Caco-2 (cell line): ENCODE measurements around the gene NLGN3. TPM values are rescaled to one million over a fixed set of nuclear protein-coding genes. Genes with fewer than 3 reads are reported as not detected.

ENCODE experiments used
- BruUV-seq: library from RNA; stranded (reverse); fragments of 400-500 nt; replicated peaks from 2 replicates; lab custom pipeline; 2021; lab: Mats Ljungman, UMichigan
- CTCF ChIA-PET: fragments of 300-600 bp; sonication (Branson Sonifier 250); formaldehyde crosslinking; loops from one replicate; lab custom pipeline; 2022; ENCODE audit warnings: antibody characterized with exemption; lab: Charles Lee
- POLR2A ChIA-PET: fragments of 300-600 bp; sonication (Branson Sonifier 250); formaldehyde crosslinking; loops from one replicate; lab custom pipeline; 2022; ENCODE audit warnings: antibody characterized with exemption; lab: Charles Lee
- DNase-seq, 2 experiments: peaks; one replicate each; pipeline versions ENCODE4 v3.0.0 to v3.0.0-alpha.2; 2020 to 2022
- H3K27me3 ChIP-seq: replicated peaks from 2 replicates; pipeline ENCODE4 v1.6.0; 2011; ENCODE audit warnings: low read length; ENCODE audit not compliant: control insufficient read depth, insufficient read depth
- H3K36me3 ChIP-seq: 2 replicates; pipeline ENCODE4 v1.5.1; 2011; ENCODE audit warnings: low read length; ENCODE audit not compliant: control insufficient read depth, insufficient read depth
- H3K4me1 ChIP-seq: fragments of 250-450 bp; sonication (Bioruptor Pico); 2 replicates; pipeline ENCODE4 v1.5.1; 2020; ENCODE audit warnings: mild to moderate bottlenecking
- H3K4me3 ChIP-seq: 2 replicates; pipeline ENCODE4 v1.5.1; 2011; ENCODE audit warnings: low read depth, mild to moderate bottlenecking, control low read depth, low read length
- H3K9me3 ChIP-seq: fragments of 250-450 bp; sonication (Bioruptor Pico); 2 replicates; pipeline ENCODE4 v1.5.1; 2020; ENCODE audit warnings: mild to moderate bottlenecking, moderate library complexity
- H3K27ac Mint-ChIP-seq: one replicate; pipeline ENCODE4 v1.8.0; 2022; ENCODE audit warnings: mixed read lengths; ENCODE audit not compliant: unreplicated experiment
- H3K27me3 Mint-ChIP-seq: one replicate; pipeline ENCODE4 v1.8.0; 2022; ENCODE audit warnings: mixed read lengths; ENCODE audit not compliant: insufficient read depth, unreplicated experiment
- H3K36me3 Mint-ChIP-seq: one replicate; pipeline ENCODE4 v1.8.0; 2022; ENCODE audit warnings: mild to moderate bottlenecking, mixed read lengths; ENCODE audit not compliant: insufficient read depth, unreplicated experiment
- H3K4me1 Mint-ChIP-seq: one replicate; pipeline ENCODE4 v1.8.0; 2022; ENCODE audit warnings: low read depth, mixed read lengths; ENCODE audit not compliant: unreplicated experiment
- H3K4me3 Mint-ChIP-seq: one replicate; pipeline ENCODE4 v1.8.0; 2022; ENCODE audit warnings: mild to moderate bottlenecking, moderate library complexity, mixed read lengths; ENCODE audit not compliant: unreplicated experiment
- H3K9me3 Mint-ChIP-seq: one replicate; pipeline ENCODE4 v1.8.0; 2022; ENCODE audit warnings: mixed read lengths; ENCODE audit not compliant: unreplicated experiment
- CTCF ChIP-seq, 2 experiments: fragments of 200-600 bp in 1 of 2; IDR thresholded peaks; 1 replicate in 1 of 2; 2 replicates in 1 of 2; pipeline versions ENCODE4 v1.5.1 to v1.8.0; 2011 to 2022; ENCODE audit warnings: antibody characterized with exemption in 1 of 2, control low read depth in 1 of 2, inconsistent platforms in 1 of 2, low read depth in 1 of 2, low read length in 1 of 2, mild to moderate bottlenecking in 1 of 2, moderate library complexity in 1 of 2; ENCODE audit not compliant: insufficient read depth in 1 of 2, severe bottlenecking in 1 of 2, unreplicated experiment in 1 of 2
- intact Hi-C: fragments of 100-400 bp; cut with micrococcal nuclease; formaldehyde crosslinking; loops from one replicate; pipeline ENCODE4 v1.10.0; 2022; ENCODE audit not compliant: unreplicated experiment
- total RNA-seq: library from RNA; stranded (reverse); gene quantifications from 2 replicates; pipeline ENCODE4 v1.2.3, GENCODE V29; 2022

The NLGN3 gene
- total RNA-seq, 1 experiment from 2014 or later: 0.61 TPM

GRCh38 chrX:71140440-71140839 is 4.2 kb upstream of the NLGN3 start:
- intact Hi-C loops: no loop called here
- Histone ChIP-seq H3K4me1 (no peaks in the 10 kb centered on the region), H3K27me3 (no peaks in the 10 kb centered on the region), H3K4me3 (no peak overlapping the region), H3K9me3 (no peaks in the 10 kb centered on the region), H3K36me3 (peaks cover 2% of the 10 kb centered on the region)
- Mint-ChIP-seq H3K27ac (no peak overlapping the region), H3K27me3 (no peaks in the 10 kb centered on the region), H3K4me3 (no peak overlapping the region), H3K9me3 (no peaks in the 10 kb centered on the region), H3K4me1 (no peaks in the 10 kb centered on the region), H3K36me3 (peaks cover 42% of the 10 kb centered on the region)
- CTCF ChIA-PET: no interaction called here
- TF ChIP-seq CTCF (IDR thresholded peaks at IDR 0.05; ENCODE audit: insufficient read depth in 1 of 2, low read depth in 1 of 2, low read length in 1 of 2, severe bottlenecking in 1 of 2, unreplicated experiment in 1 of 2): no peak
- no TSS peak for BruUV-seq
- POLR2A ChIA-PET: no interaction called here
- no peak for DNase-seq

GRCh38 chrX:71143508-71143907 is 1.1 kb upstream of the NLGN3 start:
- H3K36me3 Mint-ChIP-seq: peaks cover 28% of the 10 kb centered on the region
- BruUV-seq: no TSS peak
- no peaks in the 10 kb centered on the region for H3K9me3 Mint-ChIP-seq
- no peaks in the 10 kb centered on the region; the same call in 1 of the 2 replicates for H3K36me3 ChIP-seq
- H3K4me1 ChIP-seq: no peaks in the 10 kb centered on the region
- intact Hi-C loops: no loop called here
- no peak overlapping the region for H3K4me3 Mint-ChIP-seq
- H3K27ac Mint-ChIP-seq: no peak overlapping the region
- ChIA-PET CTCF (no interaction called here), POLR2A (no interaction called here)
- H3K4me1 Mint-ChIP-seq: no peaks in the 10 kb centered on the region
- no peak for DNase-seq
- H3K9me3 ChIP-seq: no peaks in the 10 kb centered on the region
- no peaks in the 10 kb centered on the region for H3K27me3 Mint-ChIP-seq
- no peak for TF ChIP-seq CTCF (IDR thresholded peaks at IDR 0.05; ENCODE audit: insufficient read depth in 1 of 2, low read depth in 1 of 2, low read length in 1 of 2, severe bottlenecking in 1 of 2, unreplicated experiment in 1 of 2)
- no peak overlapping the region for H3K4me3 ChIP-seq
- H3K27me3 ChIP-seq: no peaks in the 10 kb centered on the region

GRCh38 chrX:71147496-71148277 is 3.0 kb downstream of the NLGN3 start:
- no TSS peak for BruUV-seq
- Mint-ChIP-seq H3K4me3 (no peak overlapping the region), H3K4me1 (no peaks in the 10 kb centered on the region), H3K9me3 (no peaks in the 10 kb centered on the region), H3K27me3 (no peaks in the 10 kb centered on the region), H3K36me3 (peaks cover 17% of the 10 kb centered on the region), H3K27ac (no peak overlapping the region)
- POLR2A ChIA-PET: no interaction called here
- CTCF ChIA-PET: interaction anchor here (0.6 kb wide), 1 partner anchor 1639 kb away, joined by 3 read pairs; no protein-coding TSS in a partner anchor
- intact Hi-C loops: no loop called here
- Histone ChIP-seq H3K27me3 (no peaks in the 10 kb centered on the region), H3K36me3 (no peaks in the 10 kb centered on the region), H3K4me1 (no peaks in the 10 kb centered on the region), H3K9me3 (no peaks in the 10 kb centered on the region), H3K4me3 (no peak overlapping the region)
- DNase-seq: no peak
- TF ChIP-seq CTCF (IDR thresholded peaks at IDR 0.05; ENCODE audit: insufficient read depth in 1 of 2, low read depth in 1 of 2, low read length in 1 of 2, severe bottlenecking in 1 of 2, unreplicated experiment in 1 of 2): no peak
